Measurements from ENCODE around the gene HORMAD2. TPM values are rescaled to one million over a fixed set of nuclear protein-coding genes. Genes with fewer than 3 reads are reported as not detected.

The HORMAD2 gene
- total and polyA plus RNA-seq, 9 of the 15 experiments (the other 6 are each of a cell fraction or from before 2014, with no cell fraction given): not detected

DNA sequence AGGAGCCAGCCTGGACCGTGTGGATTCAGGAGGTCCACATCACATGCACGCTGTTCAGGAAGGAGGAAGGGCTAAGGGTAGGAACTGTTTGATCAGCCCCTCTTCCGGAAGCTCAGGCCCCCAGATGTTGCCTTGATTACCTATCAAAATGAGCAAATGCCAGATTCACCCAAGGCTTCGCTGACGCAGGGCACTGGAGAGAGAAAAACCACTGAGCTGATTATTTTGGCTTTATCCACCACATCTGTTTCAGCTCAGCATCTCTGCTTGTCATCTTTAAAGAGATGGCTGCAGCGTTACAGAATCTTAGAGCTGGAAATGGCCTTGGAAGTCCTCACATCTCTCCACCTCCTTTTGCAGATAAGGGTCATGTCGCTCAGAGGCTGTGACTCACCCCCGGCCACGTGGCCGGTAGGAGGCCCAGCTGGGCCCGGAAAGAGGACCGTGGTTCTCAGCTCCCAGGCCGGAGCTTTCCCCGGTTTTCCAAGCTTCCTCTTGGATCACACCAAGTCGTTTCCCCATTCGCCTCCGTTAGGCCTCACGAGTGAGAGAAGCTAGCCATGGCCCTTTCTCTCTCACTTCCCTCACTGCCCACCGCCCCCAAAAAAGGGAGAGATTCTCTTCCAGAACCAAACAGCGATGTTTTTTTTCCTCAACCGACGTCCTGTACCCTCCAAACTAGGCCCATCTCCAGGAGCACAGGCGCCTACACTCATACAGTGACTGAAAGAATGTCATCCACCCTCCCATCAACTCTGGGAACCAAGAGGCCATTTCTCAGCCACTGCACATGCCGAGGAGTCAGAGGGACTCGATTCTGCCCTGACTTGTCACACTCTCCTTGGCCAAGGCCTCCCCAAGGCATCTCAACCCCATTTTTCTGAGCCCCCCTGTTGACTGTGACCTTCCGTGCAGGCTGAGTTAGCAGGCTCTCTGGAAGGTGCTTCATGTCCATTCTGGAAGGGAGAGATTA is 128.7 kb downstream of the HORMAD2 start (continued):
- TF ChIP-seq POLR2B (IDR thresholded peaks at IDR 0.05; ENCODE audit: low read depth, partially characterized antibody): peak; percentile 27
- peak; percentile 31 to 45; a peak in 1 of 4 replicates for TF ChIP-seq UBTF (IDR thresholded peaks at IDR 0.05; ENCODE audit: borderline replicate concordance in 1 of 2, low read depth in 2 of 2, low read length in 2 of 2)
- TF ChIP-seq, protein P1, sequence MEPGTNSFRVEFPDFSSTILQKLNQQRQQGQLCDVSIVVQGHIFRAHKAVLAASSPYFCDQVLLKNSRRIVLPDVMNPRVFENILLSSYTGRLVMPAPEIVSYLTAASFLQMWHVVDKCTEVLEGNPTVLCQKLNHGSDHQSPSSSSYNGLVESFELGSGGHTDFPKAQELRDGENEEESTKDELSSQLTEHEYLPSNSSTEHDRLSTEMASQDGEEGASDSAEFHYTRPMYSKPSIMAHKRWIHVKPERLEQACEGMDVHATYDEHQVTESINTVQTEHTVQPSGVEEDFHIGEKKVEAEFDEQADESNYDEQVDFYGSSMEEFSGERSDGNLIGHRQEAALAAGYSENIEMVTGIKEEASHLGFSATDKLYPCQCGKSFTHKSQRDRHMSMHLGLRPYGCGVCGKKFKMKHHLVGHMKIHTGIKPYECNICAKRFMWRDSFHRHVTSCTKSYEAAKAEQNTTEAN (CRISPR knock-in tag; IDR thresholded peaks at IDR 0.05): no peak
- no peak for TF ChIP-seq FOXK1 (CRISPR knock-in tag; IDR thresholded peaks at IDR 0.05; ENCODE audit: borderline replicate concordance)
- no peak for TF ChIP-seq CBX8 (IDR thresholded peaks at IDR 0.05; ENCODE audit: borderline replicate concordance, extremely low read depth, low read depth, low read length, poor library complexity, severe bottlenecking)
- no peak for TF ChIP-seq FIP1L1 (IDR thresholded peaks at IDR 0.05; ENCODE audit: low read depth, low read length, poor library complexity, severe bottlenecking)
- TF ChIP-seq SMAD4 (CRISPR knock-in tag; conservative IDR thresholded peaks at IDR 0.05): peak; percentile 84
- TF ChIP-seq CEBPZ (IDR thresholded peaks at IDR 0.05; ENCODE audit: borderline replicate concordance, low read depth, low read length): no peak
- TF ChIP-seq CBFB (CRISPR knock-in tag; IDR thresholded peaks at IDR 0.05): no peak
- TF ChIP-seq POLR2G (IDR thresholded peaks at IDR 0.05; ENCODE audit: low read depth, low read length): peak; percentile 49
- TF ChIP-seq BRD4 (IDR thresholded peaks at IDR 0.05): no peak
- TF ChIP-seq ZNF175 (CRISPR knock-in tag; IDR thresholded peaks at IDR 0.05; ENCODE audit: low read depth): peak; percentile 89; the same call in 1 of the 2 replicates
- TF ChIP-seq, protein P2, sequence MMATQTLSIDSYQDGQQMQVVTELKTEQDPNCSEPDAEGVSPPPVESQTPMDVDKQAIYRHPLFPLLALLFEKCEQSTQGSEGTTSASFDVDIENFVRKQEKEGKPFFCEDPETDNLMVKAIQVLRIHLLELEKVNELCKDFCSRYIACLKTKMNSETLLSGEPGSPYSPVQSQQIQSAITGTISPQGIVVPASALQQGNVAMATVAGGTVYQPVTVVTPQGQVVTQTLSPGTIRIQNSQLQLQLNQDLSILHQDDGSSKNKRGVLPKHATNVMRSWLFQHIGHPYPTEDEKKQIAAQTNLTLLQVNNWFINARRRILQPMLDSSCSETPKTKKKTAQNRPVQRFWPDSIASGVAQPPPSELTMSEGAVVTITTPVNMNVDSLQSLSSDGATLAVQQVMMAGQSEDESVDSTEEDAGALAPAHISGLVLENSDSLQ (IDR thresholded peaks at IDR 0.05): peak; percentile 93
- TF ChIP-seq TAF1 (IDR thresholded peaks at IDR 0.05; ENCODE audit: control insufficient read depth, extremely low read depth, insufficient read depth, low read length, severe bottlenecking): peak; percentile 20
- TF ChIP-seq SMARCA4 (IDR thresholded peaks at IDR 0.05): peak; percentile 78
- peak; percentile 82 for TF ChIP-seq DPF2 (IDR thresholded peaks at IDR 0.05)
- no peak for TF ChIP-seq HDAC6 (IDR thresholded peaks at IDR 0.05; ENCODE audit: low read depth, low read length)
